ENCODE results near the gene MRPL51.

The MRPL51 gene

GRCh38 chr12:6466184-6466573, 26.9 kb downstream of the MRPL51 start:
- H3K9me3 ChIP-seq (ENCODE audit: insufficient read depth, low read length, severe bottlenecking), result no peaks in the 10 kb centered on the region
- no peaks in the 10 kb centered on the region; the same call in 1 of the 2 replicates for H4K20me1 ChIP-seq (ENCODE audit: insufficient read depth, low read length)
- H3K27me3 ChIP-seq (ENCODE audit: insufficient read depth, low read length, poor library complexity), result no peaks in the 10 kb centered on the region
- H2AFZ ChIP-seq (ENCODE audit: low read depth, low read length), result no peak overlapping the region
- H3K4me2 ChIP-seq (ENCODE audit: insufficient read depth, low read length), result no peak overlapping the region
- H3K36me3 ChIP-seq (ENCODE audit: insufficient read depth, low read length), result peaks cover 51% of the 10 kb centered on the region
- no peak overlapping the region for H3K4me3 ChIP-seq (ENCODE audit: low read depth in 1 of 2, low read length in 2 of 2)
- no peak for TF ChIP-seq CTCF (IDR thresholded peaks at IDR 0.05; ENCODE audit: borderline replicate concordance, extremely low read depth, low read length, poor library complexity, severe bottlenecking)
- TF ChIP-seq EZH2 (IDR thresholded peaks at IDR 0.05; ENCODE audit: borderline replicate concordance, low read depth, low read length, severe bottlenecking), result no peak
- no peak for ATAC-seq (ENCODE audit: insufficient read depth, low read depth)
- no peak overlapping the region for H3K9ac ChIP-seq (ENCODE audit: low read depth, low read length)
- peaks cover 55% of the 10 kb centered on the region for H3K79me2 ChIP-seq (ENCODE audit: insufficient read depth, low read length)
- H3K27ac ChIP-seq (ENCODE audit: low read length), result no peak overlapping the region
- H3K4me1 ChIP-seq (ENCODE audit: insufficient read depth, low read length), result peaks cover 67% of the 10 kb centered on the region
- DNase-seq, result no peak

GRCh38 chr12:6465467-6466183, 27.4 kb downstream of the MRPL51 start:
- no peak overlapping the region for H3K9ac ChIP-seq (ENCODE audit: low read depth, low read length)
- no peak for ATAC-seq (ENCODE audit: insufficient read depth, low read depth)
- peaks cover 55% of the 10 kb centered on the region for H3K79me2 ChIP-seq (ENCODE audit: insufficient read depth, low read length)
- peaks cover 70% of the 10 kb centered on the region for H3K4me1 ChIP-seq (ENCODE audit: insufficient read depth, low read length)
- no peak overlapping the region for H3K4me3 ChIP-seq (ENCODE audit: low read depth in 1 of 2, low read length in 2 of 2)
- no peaks in the 10 kb centered on the region for H3K27me3 ChIP-seq (ENCODE audit: insufficient read depth, low read length, poor library complexity)
- peak; percentile 59 for DNase-seq
- no peaks in the 10 kb centered on the region for H3K9me3 ChIP-seq (ENCODE audit: insufficient read depth, low read length, severe bottlenecking)
- no peaks in the 10 kb centered on the region; the same call in 1 of the 2 replicates for H4K20me1 ChIP-seq (ENCODE audit: insufficient read depth, low read length)
- no peak overlapping the region for H3K27ac ChIP-seq (ENCODE audit: low read length)
- no peak overlapping the region for H2AFZ ChIP-seq (ENCODE audit: low read depth, low read length)
- peaks cover 56% of the 10 kb centered on the region for H3K36me3 ChIP-seq (ENCODE audit: insufficient read depth, low read length)
- TF ChIP-seq CTCF (IDR thresholded peaks at IDR 0.05; ENCODE audit: borderline replicate concordance, extremely low read depth, low read length, poor library complexity, severe bottlenecking), result peak; percentile 89
- TF ChIP-seq EZH2 (IDR thresholded peaks at IDR 0.05; ENCODE audit: borderline replicate concordance, low read depth, low read length, severe bottlenecking), result no peak
- no peak overlapping the region for H3K4me2 ChIP-seq (ENCODE audit: insufficient read depth, low read length)

- DNase-seq (no peak), ATAC-seq (ENCODE audit: insufficient read depth, low read depth) (no peak)
- Histone ChIP-seq H3K9me3 (ENCODE audit: insufficient read depth, low read length, severe bottlenecking) (no peaks in the 10 kb centered on the region), H3K9ac (ENCODE audit: low read depth, low read length) (no peak overlapping the region), H3K4me1 (ENCODE audit: insufficient read depth, low read length) (peaks cover 73% of the 10 kb centered on the region), H3K36me3 (ENCODE audit: insufficient read depth, low read length) (peaks cover 66% of the 10 kb centered on the region), H3K27ac (ENCODE audit: low read length) (peak overlapping the region; percentile 96), H2AFZ (ENCODE audit: low read depth, low read length) (no peak overlapping the region), H3K79me2 (ENCODE audit: insufficient read depth, low read length) (peaks cover 47% of the 10 kb centered on the region), H3K27me3 (ENCODE audit: insufficient read depth, low read length, poor library complexity) (no peaks in the 10 kb centered on the region), H3K4me3 (ENCODE audit: low read depth in 1 of 2, low read length in 2 of 2) (no peak overlapping the region), H4K20me1 (ENCODE audit: insufficient read depth, low read length) (no peaks in the 10 kb centered on the region; the same call in 1 of the 2 replicates), H3K4me2 (ENCODE audit: insufficient read depth, low read length) (no peak overlapping the region)
- TF ChIP-seq EZH2 (IDR thresholded peaks at IDR 0.05; ENCODE audit: borderline replicate concordance, low read depth, low read length, severe bottlenecking) (no peak), CTCF (IDR thresholded peaks at IDR 0.05; ENCODE audit: borderline replicate concordance, extremely low read depth, low read length, poor library complexity, severe bottlenecking) (no peak)
These were observed 28.5 kb downstream of the MRPL51 start for GRCh38 chr12:6464531-6464930.

Measured in DND-41 (cell line).